SK-N-SH (cell line): Measurements from ENCODE around the gene ACOT7. TPM values are rescaled to one million over a fixed set of nuclear protein-coding genes. Genes with fewer than 3 reads are reported as not detected.

ENCODE experiments used
- CTCF ChIA-PET: fragments of 300-600, 350-600 bp; formaldehyde crosslinking; extraction: SDS; loops from one replicate; lab custom pipeline; 2021; lab: Yijun Ruan, JAX
- POLR2A ChIA-PET: fragments of 350-600 bp; sonication (Branson Sonifier 250); formaldehyde crosslinking; extraction: SDS; loops from one replicate; lab custom pipeline; 2020; ENCODE audit warnings: antibody characterized with exemption, inconsistent platforms; lab: Yijun Ruan, JAX
- DNase-seq: peaks from one replicate; pipeline ENCODE4 v3.0.0; 2012
- H2AFZ ChIP-seq: fragments of 200-600 bp; sonication (generic); 2 replicates; pipeline ENCODE4 v1.8.1; 2016; ENCODE audit warnings: antibody characterized with exemption, mild to moderate bottlenecking, low read depth
- H3F3A ChIP-seq: fragments of 200-600 bp; sonication (generic); replicated peaks from 2 replicates; pipeline ENCODE3; 2016; ENCODE audit warnings: antibody characterized with exemption, mild to moderate bottlenecking; ENCODE audit not compliant: insufficient read depth
- H3K27ac ChIP-seq, 2 experiments: fragments of 200-500 bp in 1 of 2; fragments of 200-600 bp in 1 of 2; sonication (Bioruptor generic) in 1 of 2; sonication (generic), shearing (Covaris generic) in 1 of 2; 2 replicates each; pipeline versions ENCODE4 v1.5.1 to v1.6.1; 2014 to 2016; ENCODE audit warnings: low read depth in 2 of 2, inconsistent platforms in 1 of 2, low read length in 1 of 2, mild to moderate bottlenecking in 1 of 2, mixed read lengths in 1 of 2
- H3K27me3 ChIP-seq: fragments of 200-600 bp; sonication (generic), shearing (Covaris generic); 2 replicates; pipeline ENCODE4 v1.6.1; 2016; ENCODE audit warnings: mixed run types; ENCODE audit not compliant: insufficient read depth
- H3K36me3 ChIP-seq, 2 experiments: fragments of 200-500 bp in 1 of 2; fragments of 200-600 bp in 1 of 2; sonication (Bioruptor generic) in 1 of 2; sonication (generic) in 1 of 2; replicated peaks in 1 of 2; 2 replicates each; pipeline versions ENCODE3 to v1.5.1; 2014 to 2016; ENCODE audit warnings: low read length in 1 of 2, mild to moderate bottlenecking in 1 of 2; ENCODE audit not compliant: insufficient read depth in 2 of 2, control insufficient read depth in 1 of 2
- H3K4me1 ChIP-seq, 2 experiments: fragments of 200-500 bp in 1 of 2; fragments of 200-600 bp in 1 of 2; sonication (Bioruptor generic) in 1 of 2; sonication (generic), shearing (Covaris generic) in 1 of 2; 2 replicates each; pipeline versions ENCODE4 v1.5.1 to v1.6.1; 2014 to 2016; ENCODE audit warnings: low read depth in 1 of 2, low read length in 1 of 2, mixed run types in 1 of 2; ENCODE audit not compliant: insufficient read depth in 2 of 2, control insufficient read depth in 1 of 2
- H3K4me2 ChIP-seq: fragments of 200-600 bp; sonication (generic), shearing (Covaris generic); 2 replicates; pipeline ENCODE4 v1.6.1; 2017; ENCODE audit warnings: mixed run types
- H3K4me3 ChIP-seq, 2 experiments: fragments of 200-500 bp in 1 of 2; fragments of 200-600 bp in 1 of 2; sonication (Bioruptor generic) in 1 of 2; sonication (generic), shearing (Covaris generic) in 1 of 2; 2 replicates each; pipeline versions ENCODE4 v1.5.1 to v1.8.1; 2014 to 2016; ENCODE audit warnings: low read depth in 2 of 2, inconsistent platforms in 1 of 2, low read length in 1 of 2, mild to moderate bottlenecking in 1 of 2, mixed read lengths in 1 of 2, moderate library complexity in 1 of 2
- H3K79me2 ChIP-seq: fragments of 200-600 bp; sonication (generic); 2 replicates; pipeline ENCODE4 v1.8.1; 2017; ENCODE audit warnings: mild to moderate bottlenecking; ENCODE audit not compliant: insufficient read depth
- H3K9ac ChIP-seq: fragments of 200-600 bp; sonication (generic); 2 replicates; pipeline ENCODE4 v1.6.1; 2017; ENCODE audit warnings: mixed run types
- H3K9me2 ChIP-seq: fragments of 200-600 bp; sonication (generic); 2 replicates; pipeline ENCODE4 v1.6.1; 2017; ENCODE audit warnings: mixed run types
- H3K9me3 ChIP-seq: fragments of 200-600 bp; sonication (generic); 2 replicates; pipeline ENCODE4 v1.6.1; 2017; ENCODE audit warnings: mixed run types, mild to moderate bottlenecking, moderate library complexity
- H4K20me1 ChIP-seq: fragments of 200-600 bp; sonication (generic); 2 replicates; pipeline ENCODE4 v1.6.1; 2017; ENCODE audit warnings: mild to moderate bottlenecking, mixed run types; ENCODE audit not compliant: insufficient read depth
- CHD2 ChIP-seq: fragments of 150-350 bp; IDR thresholded peaks from 2 replicates; pipeline ENCODE4 v1.6.1; 2018; ENCODE audit warnings: low read length; ENCODE audit not compliant: partially characterized antibody
- GATA2 ChIP-seq: sonication (generic); formaldehyde crosslinking; IDR thresholded peaks from 2 replicates; pipeline ENCODE4 v1.5.0; 2020; ENCODE audit warnings: mild to moderate bottlenecking, missing genetic modification reagents
- MEF2A ChIP-seq: IDR thresholded peaks from 2 replicates; pipeline ENCODE4 v1.4.0; 2012; ENCODE audit warnings: low read depth, borderline replicate concordance
- NFIC ChIP-seq: IDR thresholded peaks from 2 replicates; pipeline ENCODE4 v1.4.0; 2012; ENCODE audit warnings: borderline replicate concordance
- POLR2AphosphoS5 ChIP-seq: IDR thresholded peaks from 2 replicates; pipeline ENCODE4 v1.6.1; 2012; ENCODE audit warnings: low read depth, low read length
- TAF1 ChIP-seq: IDR thresholded peaks from 2 replicates; pipeline ENCODE4 v1.6.1; 2012; ENCODE audit warnings: low read depth, mild to moderate bottlenecking, low read length, moderate library complexity, borderline replicate concordance
- TCF12 ChIP-seq: IDR thresholded peaks from 2 replicates; pipeline ENCODE4 v1.4.0; 2012
- YY1 ChIP-seq: IDR thresholded peaks from 2 replicates; pipeline ENCODE4 v1.4.0; 2012; ENCODE audit warnings: low read depth, mild to moderate bottlenecking
- WGBS: methylation state at CpG from one replicate; pipeline ENCODE4 v1.1.6; 2017; ENCODE audit warnings: low lambda C conversion rate; 5-methylcytosine and 5-hydroxymethylcytosine counted together
- polyA plus RNA-seq, 3 experiments: library from polyadenylated mRNA; depleted of rRNA; stranded (reverse); fragments of >200 nt; gene quantifications; 2 replicates each; pipeline ENCODE4 v1.2.3, GENCODE V29; 2012
- TF ChIP-seq, protein P1 (sequence below): IDR thresholded peaks from 2 replicates; pipeline ENCODE4 v1.6.1; 2012; ENCODE audit warnings: mild to moderate bottlenecking, low read depth, low read length, moderate library complexity
- TF ChIP-seq, protein P2 (sequence below): fragments of 200-600 bp; sonication (generic); IDR thresholded peaks from 2 replicates; pipeline ENCODE4 v1.6.1; 2017; ENCODE audit warnings: antibody characterized with exemption, mild to moderate bottlenecking, moderate library complexity
- TF ChIP-seq, protein P3 (sequence below): IDR thresholded peaks from 2 replicates; pipeline ENCODE4 v1.4.0; 2012; ENCODE audit warnings: low read depth, borderline replicate concordance

Gene ACOT7
- polyA plus RNA-seq, 1 of the 3 experiments (the other 2 are of a cell fraction), result 289 TPM

DNA sequence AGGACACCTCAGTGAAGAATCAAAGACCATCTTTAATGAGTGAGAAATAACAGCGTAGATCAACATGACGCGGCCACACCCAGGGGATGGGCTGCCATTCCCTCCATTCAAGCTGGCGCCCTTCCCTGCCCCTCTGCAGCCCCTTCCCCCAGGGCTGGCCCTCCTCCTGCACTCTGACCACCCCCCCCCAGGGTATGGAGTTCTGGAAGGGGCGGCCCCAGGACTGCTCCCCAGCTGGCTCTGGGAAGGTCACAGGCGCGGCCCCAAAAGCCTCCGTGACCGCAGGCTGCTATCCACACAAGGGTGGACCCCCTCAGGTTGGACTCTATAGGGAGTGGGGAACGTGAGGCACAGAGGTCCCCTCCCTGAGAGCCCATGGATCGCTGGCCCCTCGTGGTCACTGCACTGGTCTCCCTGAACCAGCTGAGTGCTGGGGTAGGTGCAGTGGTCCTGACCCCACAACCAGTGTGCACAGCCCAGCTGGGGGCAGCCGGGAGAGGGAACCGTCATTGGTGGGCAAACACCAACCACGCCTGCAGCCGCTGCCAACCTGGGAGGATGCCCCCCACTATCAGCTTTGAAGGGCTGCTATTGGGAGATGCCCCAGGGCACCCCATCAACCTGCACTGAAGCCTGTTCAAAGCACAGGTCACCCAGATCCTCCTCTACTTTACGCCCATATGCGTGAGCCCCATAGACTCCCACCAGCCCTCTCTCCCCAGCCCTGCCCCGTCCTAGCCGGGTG is 116.6 kb downstream of the ACOT7 start (continued):
- TF ChIP-seq NFIC, result no peak
- TF ChIP-seq GATA2 (CRISPR knock-in tag), result no peak

DNA sequence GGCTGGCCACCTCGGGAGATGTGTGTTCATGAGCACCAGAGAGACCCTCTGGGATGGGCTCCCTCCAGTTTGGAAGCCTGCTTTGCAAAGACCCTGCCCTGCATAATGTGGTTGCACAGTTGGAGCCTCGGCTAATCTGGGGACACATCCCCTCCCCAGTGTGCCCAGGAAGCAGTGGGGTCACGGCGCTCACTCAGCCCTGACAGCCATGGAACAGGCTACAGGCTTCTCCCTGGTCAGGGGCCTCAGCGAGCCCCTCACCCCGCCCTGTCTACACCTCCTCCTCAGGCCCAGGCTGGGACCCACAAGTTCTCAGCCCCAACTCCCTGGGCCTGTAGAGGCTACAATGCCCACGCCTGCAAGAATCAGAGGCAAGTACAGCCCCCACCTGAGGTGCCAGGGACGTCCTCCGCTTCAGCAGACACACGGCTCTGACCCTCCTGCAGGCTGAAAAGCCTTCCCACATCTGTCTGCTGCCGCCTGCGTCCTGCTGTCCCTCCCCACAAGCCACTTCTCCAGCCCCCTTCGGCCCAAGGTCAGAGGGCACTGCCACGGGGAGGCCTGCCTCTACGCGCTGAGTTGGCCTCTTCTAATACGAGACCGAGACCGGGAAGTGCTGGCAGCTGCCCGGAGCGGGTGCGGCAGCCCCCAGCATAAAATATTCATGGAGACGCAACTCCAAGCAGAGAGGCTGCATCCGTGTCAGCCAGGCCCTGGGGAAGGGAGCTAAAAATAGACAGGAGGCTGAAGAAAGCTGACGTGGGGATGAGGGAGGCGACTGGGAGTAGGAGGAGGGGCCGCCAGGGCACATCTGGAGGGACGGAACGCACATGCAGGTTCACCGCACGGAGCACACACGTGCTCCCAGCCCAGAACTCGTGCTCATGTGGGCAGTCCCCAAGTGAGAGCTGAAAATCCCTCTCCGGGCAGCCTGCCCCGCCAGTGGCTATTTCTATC is 117.5 kb downstream of the ACOT7 start:
- TF ChIP-seq, protein P1, sequence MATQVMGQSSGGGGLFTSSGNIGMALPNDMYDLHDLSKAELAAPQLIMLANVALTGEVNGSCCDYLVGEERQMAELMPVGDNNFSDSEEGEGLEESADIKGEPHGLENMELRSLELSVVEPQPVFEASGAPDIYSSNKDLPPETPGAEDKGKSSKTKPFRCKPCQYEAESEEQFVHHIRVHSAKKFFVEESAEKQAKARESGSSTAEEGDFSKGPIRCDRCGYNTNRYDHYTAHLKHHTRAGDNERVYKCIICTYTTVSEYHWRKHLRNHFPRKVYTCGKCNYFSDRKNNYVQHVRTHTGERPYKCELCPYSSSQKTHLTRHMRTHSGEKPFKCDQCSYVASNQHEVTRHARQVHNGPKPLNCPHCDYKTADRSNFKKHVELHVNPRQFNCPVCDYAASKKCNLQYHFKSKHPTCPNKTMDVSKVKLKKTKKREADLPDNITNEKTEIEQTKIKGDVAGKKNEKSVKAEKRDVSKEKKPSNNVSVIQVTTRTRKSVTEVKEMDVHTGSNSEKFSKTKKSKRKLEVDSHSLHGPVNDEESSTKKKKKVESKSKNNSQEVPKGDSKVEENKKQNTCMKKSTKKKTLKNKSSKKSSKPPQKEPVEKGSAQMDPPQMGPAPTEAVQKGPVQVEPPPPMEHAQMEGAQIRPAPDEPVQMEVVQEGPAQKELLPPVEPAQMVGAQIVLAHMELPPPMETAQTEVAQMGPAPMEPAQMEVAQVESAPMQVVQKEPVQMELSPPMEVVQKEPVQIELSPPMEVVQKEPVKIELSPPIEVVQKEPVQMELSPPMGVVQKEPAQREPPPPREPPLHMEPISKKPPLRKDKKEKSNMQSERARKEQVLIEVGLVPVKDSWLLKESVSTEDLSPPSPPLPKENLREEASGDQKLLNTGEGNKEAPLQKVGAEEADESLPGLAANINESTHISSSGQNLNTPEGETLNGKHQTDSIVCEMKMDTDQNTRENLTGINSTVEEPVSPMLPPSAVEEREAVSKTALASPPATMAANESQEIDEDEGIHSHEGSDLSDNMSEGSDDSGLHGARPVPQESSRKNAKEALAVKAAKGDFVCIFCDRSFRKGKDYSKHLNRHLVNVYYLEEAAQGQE, result no peak
- TF ChIP-seq CHD2, result no peak
- TF ChIP-seq POLR2AphosphoS5, result no peak
- TF ChIP-seq TAF1, result no peak
- TF ChIP-seq, protein P2, sequence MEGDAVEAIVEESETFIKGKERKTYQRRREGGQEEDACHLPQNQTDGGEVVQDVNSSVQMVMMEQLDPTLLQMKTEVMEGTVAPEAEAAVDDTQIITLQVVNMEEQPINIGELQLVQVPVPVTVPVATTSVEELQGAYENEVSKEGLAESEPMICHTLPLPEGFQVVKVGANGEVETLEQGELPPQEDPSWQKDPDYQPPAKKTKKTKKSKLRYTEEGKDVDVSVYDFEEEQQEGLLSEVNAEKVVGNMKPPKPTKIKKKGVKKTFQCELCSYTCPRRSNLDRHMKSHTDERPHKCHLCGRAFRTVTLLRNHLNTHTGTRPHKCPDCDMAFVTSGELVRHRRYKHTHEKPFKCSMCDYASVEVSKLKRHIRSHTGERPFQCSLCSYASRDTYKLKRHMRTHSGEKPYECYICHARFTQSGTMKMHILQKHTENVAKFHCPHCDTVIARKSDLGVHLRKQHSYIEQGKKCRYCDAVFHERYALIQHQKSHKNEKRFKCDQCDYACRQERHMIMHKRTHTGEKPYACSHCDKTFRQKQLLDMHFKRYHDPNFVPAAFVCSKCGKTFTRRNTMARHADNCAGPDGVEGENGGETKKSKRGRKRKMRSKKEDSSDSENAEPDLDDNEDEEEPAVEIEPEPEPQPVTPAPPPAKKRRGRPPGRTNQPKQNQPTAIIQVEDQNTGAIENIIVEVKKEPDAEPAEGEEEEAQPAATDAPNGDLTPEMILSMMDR, result no peak
- TF ChIP-seq, protein P3, sequence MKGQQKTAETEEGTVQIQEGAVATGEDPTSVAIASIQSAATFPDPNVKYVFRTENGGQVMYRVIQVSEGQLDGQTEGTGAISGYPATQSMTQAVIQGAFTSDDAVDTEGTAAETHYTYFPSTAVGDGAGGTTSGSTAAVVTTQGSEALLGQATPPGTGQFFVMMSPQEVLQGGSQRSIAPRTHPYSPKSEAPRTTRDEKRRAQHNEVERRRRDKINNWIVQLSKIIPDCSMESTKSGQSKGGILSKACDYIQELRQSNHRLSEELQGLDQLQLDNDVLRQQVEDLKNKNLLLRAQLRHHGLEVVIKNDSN, result no peak
- TF ChIP-seq TCF12, result no peak
- no peak for TF ChIP-seq YY1
- TF ChIP-seq MEF2A, result no peak
- TF ChIP-seq, all 33 proteins: peak for 0
- no peak overlapping the region for H3K27ac ChIP-seq
- H3K9me2 ChIP-seq, result no peaks in the 10 kb centered on the region
- H3K27me3 ChIP-seq, result no peaks in the 10 kb centered on the region
- H3K9me3 ChIP-seq, result no peaks in the 10 kb centered on the region
- H4K20me1 ChIP-seq, result peaks cover 10% of the 10 kb centered on the region; the same call in 1 of the 2 replicates
- ChIA-PET CTCF (interaction anchor here (1.3 to 1.9 kb wide), 2 partner anchors 29 to 129 kb away, joined by 5 read pairs; no protein-coding TSS in a partner anchor), POLR2A (no interaction called here)
- no peak overlapping the region for H3K4me2 ChIP-seq
- H3K79me2 ChIP-seq, result no peaks in the 10 kb centered on the region
- peaks cover 0 to 6% of the 10 kb centered on the region in 2 experiments for H3K36me3 ChIP-seq
- H3K9ac ChIP-seq, result no peak overlapping the region
- no peak for DNase-seq
- WGBS, result 94% methylated on average over 29 of the region's 35 CpGs
- H3K4me1 ChIP-seq, result peaks cover 7 to 25% of the 10 kb centered on the region in 2 experiments; a peak in 2 of 4 replicates
- no peak overlapping the region for H3K4me3 ChIP-seq
- no peak overlapping the region for H2AFZ ChIP-seq
- H3F3A ChIP-seq, result no peaks in the 10 kb centered on the region
